Activated T-cell treated with anti-CD3 and anti-CD28 coated beads for 24 hours (primary cell): ENCODE measurements around the gene SHB.
"Not testable (repeated sequence)": the region's sequence is repeated elsewhere in the genome, so short reads cannot be mapped to it uniquely, and the experiment has no call there.

Source experiments
- DNase-seq: peaks from one replicate; pipeline ENCODE4 v3.0.0-alpha.2; 2020; ENCODE audit warnings: low read depth

The SHB gene

GRCh38 chr9:37897665-37898064 is 171.4 kb downstream of the SHB start:
- no peak for DNase-seq

GRCh38 chr9:37892063-37892462 is 177.0 kb downstream of the SHB start:
- DNase-seq, result no peak

- not testable (repeated sequence) for DNase-seq
These were observed 178.0 kb downstream of the SHB start for GRCh38 chr9:37891042-37891441.

GRCh38 chr9:37889536-37889935 is 179.5 kb downstream of the SHB start:
- no peak for DNase-seq

GRCh38 chr9:37887977-37888583 is 180.9 kb downstream of the SHB start:
- DNase-seq, result not testable (repeated sequence)

GRCh38 chr9:37880916-37881479 is 188.0 kb downstream of the SHB start:
- no peak for DNase-seq

GRCh38 chr9:37876376-37876775 is 192.7 kb downstream of the SHB start:
- no peak for DNase-seq

- no peak for DNase-seq
These were observed 195.1 kb downstream of the SHB start for GRCh38 chr9:37873955-37874354.

- no peak for DNase-seq
These were observed 198.2 kb downstream of the SHB start for GRCh38 chr9:37870799-37871176.

- no peak for DNase-seq
These were observed 198.8 kb downstream of the SHB start for GRCh38 chr9:37870081-37870798.
